Spleen (tissue), 11 donors: ENCODE data around the gene TTN. TPM values are rescaled to one million over a fixed set of nuclear protein-coding genes. Genes with fewer than 3 reads are reported as not detected.
A peak's percentile ranks its signal among the peaks of the same experiment; 100 is the strongest.

Experiments
- DNase-seq: peaks from one replicate; pipeline ENCODE4 v3.0.0-alpha.2; 2020
- H3K27ac ChIP-seq, 8 donors: fragments of 200-600 bp; sonication (generic) in 7 of 8; 1 replicate in 4 of 8; 2 replicates in 4 of 8; pipeline versions ENCODE4 v1.5.0 to v1.8.0; 2016 to 2021; ENCODE audit warnings: inconsistent platforms in 4 of 8, mild to moderate bottlenecking in 4 of 8, moderate library complexity in 1 of 8
- H3K27me3 ChIP-seq, 7 donors: fragments of 200-600 bp; sonication (generic) in 6 of 7; replicated peaks in 1 of 7; 1 replicate in 4 of 7; 2 replicates in 3 of 7; pipeline versions ENCODE4 v1.5.0 to v1.8.0; 2016 to 2021; ENCODE audit warnings: inconsistent platforms in 3 of 7, mild to moderate bottlenecking in 1 of 7
- H3K36me3 ChIP-seq, 6 donors: fragments of 200-600 bp; sonication (generic) in 5 of 6; 1 replicate in 4 of 6; 2 replicates in 2 of 6; pipeline versions ENCODE4 v1.5.0 to v1.8.0; 2016 to 2021; ENCODE audit warnings: inconsistent platforms in 2 of 6
- H3K4me1 ChIP-seq, 6 donors: fragments of 200-600 bp; sonication (generic) in 5 of 6; 1 replicate in 3 of 6; 2 replicates in 3 of 6; pipeline versions ENCODE4 v1.5.0 to v1.8.0; 2016 to 2021; ENCODE audit warnings: inconsistent platforms in 3 of 6
- H3K4me3 ChIP-seq, 8 donors: fragments of 200-600 bp; sonication (generic) in 7 of 8; 1 replicate in 4 of 8; 2 replicates in 4 of 8; pipeline versions ENCODE4 v1.5.0 to v1.8.0; 2016 to 2021; ENCODE audit warnings: inconsistent platforms in 4 of 8, mild to moderate bottlenecking in 4 of 8, moderate library complexity in 2 of 8
- H3K9me3 ChIP-seq, 8 donors: fragments of 200-600 bp; sonication (generic) in 7 of 8; 1 replicate in 4 of 8; 2 replicates in 4 of 8; pipeline versions ENCODE4 v1.5.0 to v1.8.0; 2016 to 2021; ENCODE audit warnings: inconsistent platforms in 4 of 8
- CTCF ChIP-seq, 11 experiments: fragments of 200-600 bp in 7 of 11; fragments of 450-650 bp in 4 of 11; sonication (generic) in 4 of 11; IDR thresholded peaks in 8 of 11; conservative IDR thresholded peaks in 3 of 11; 1 replicate in 7 of 11; 2 replicates in 4 of 11; pipeline versions ENCODE4 v1.4.0 to v1.8.0; 2016 to 2021; ENCODE audit warnings: antibody characterized with exemption in 11 of 11, inconsistent platforms in 4 of 11, mild to moderate bottlenecking in 1 of 11
- POLR2A ChIP-seq, 3 donors: fragments of 450-650 bp; IDR thresholded peaks; one replicate each; pipeline ENCODE4 v1.5.1; 2017; ENCODE audit warnings: antibody characterized with exemption in 3 of 3, mild to moderate bottlenecking in 1 of 3
- POLR2AphosphoS5 ChIP-seq, 3 donors: sonication (generic); formaldehyde crosslinking; IDR thresholded peaks; one replicate each; pipeline ENCODE4 v1.5.1; 2017; ENCODE audit warnings: antibody characterized with exemption in 3 of 3
- WGBS, 5 donors: extraction: QIAGEN DNeasy Blood & Tissue Kit in 3 of 5; methylation state at CpG; one replicate each; pipeline versions ENCODE4 v1.1.5 to v1.1.7; 2013 to 2018; 5-methylcytosine and 5-hydroxymethylcytosine counted together
- intact Hi-C: fragments of 100-400 bp; cut with DNase I; formaldehyde crosslinking; loops from one replicate; pipeline ENCODE4 v1.15.0; 2023; ENCODE audit warnings: low total_unique reads
- polyA plus RNA-seq, 3 donors: library from polyadenylated mRNA; stranded (reverse); fragments of 200-250 nt; gene quantifications; one replicate each; pipeline ENCODE4 v1.2.1, GENCODE V29; 2013
- total RNA-seq, 7 donors: library from RNA; depleted of rRNA in 3 of 7; stranded (reverse); fragments of >200 nt in 3 of 7; fragmentation: NEBNext Ultra II Directional in 4 of 7; extraction: Animal tissue kit (Norgen Biotek cat#: 25700) in 4 of 7; gene quantifications; one replicate each; pipeline versions ENCODE4 v1.1.0 to v1.2.1, GENCODE V29; 2016 to 2021
- donor health status: healthy with polysubstance abuse.
- donor health status: DM: no; HTN: no; CAD: no; lungs with moderate emphysema.
- donor health status: DM: no; HTN: no; CAD: no.
- donor health status: Bipolar disorder and iron deficiency.
- donor health status: healthy.
- donor health status: DM: no; HTN: no; CAD: no.
- donor health status: DM: yes; HTN: yes; CAD: no.

The TTN gene
- total and polyA plus RNA-seq, 10 donors, result 0.23 to 28.5 (median 19.6) TPM

- WGBS, 5 donors, result 90 to 96% (median 93%) methylated on average over 7 of the region's 7 CpGs
- TF ChIP-seq POLR2AphosphoS5 (IDR thresholded peaks at IDR 0.05) (no peak), POLR2A (IDR thresholded peaks at IDR 0.05) (no peak), CTCF (IDR thresholded peaks at IDR 0.05 in 8 of 11, conservative IDR thresholded peaks at IDR 0.05 in 3 of 11) (no peak)
- intact Hi-C loops, result no loop called here
- Histone ChIP-seq H3K9me3 (peaks cover 0 to 7% (median 0%) of the 10 kb centered on the region in 8 donors), H3K27ac (no peak overlapping the region), H3K4me3 (no peak overlapping the region), H3K27me3 (no peaks in the 10 kb centered on the region), H3K36me3 (peaks cover 0 to 19% (median 0%) of the 10 kb centered on the region in 6 donors), H3K4me1 (no peaks in the 10 kb centered on the region)
- DNase-seq, result no peak
These were observed 6.7 kb downstream of the TTN start for GRCh38 chr2:178800510-178800909.

- Histone ChIP-seq H3K4me3 (no peak overlapping the region), H3K36me3 (peaks cover 0 to 25% (median 0%) of the 10 kb centered on the region in 6 donors), H3K4me1 (no peaks in the 10 kb centered on the region), H3K9me3 (peaks cover 0 to 7% (median 0%) of the 10 kb centered on the region in 8 donors), H3K27me3 (no peaks in the 10 kb centered on the region), H3K27ac (no peak overlapping the region)
- intact Hi-C loops, result loop anchor here (5.0 to 10.0 kb wide), 2 partner anchors 113 to 335 kb away; no protein-coding TSS in a partner anchor
- DNase-seq, result peak; percentile 58
- WGBS, 5 donors, result 94 to 98% (median 96%) methylated on average over 19 of the region's 19 CpGs
- TF ChIP-seq POLR2A (IDR thresholded peaks at IDR 0.05), result no peak
- no peak for TF ChIP-seq CTCF (IDR thresholded peaks at IDR 0.05 in 8 of 11, conservative IDR thresholded peaks at IDR 0.05 in 3 of 11)
- TF ChIP-seq POLR2AphosphoS5 (IDR thresholded peaks at IDR 0.05), result no peak
These were observed 7.9 kb downstream of the TTN start for GRCh38 chr2:178799305-178799704.

- no peaks in the 10 kb centered on the region for H3K4me1 ChIP-seq
- WGBS, 5 donors, result 89 to 99% (median 91%) methylated on average over 2 of the region's 2 CpGs
- H3K36me3 ChIP-seq, result peaks cover 0 to 30% (median 0%) of the 10 kb centered on the region in 6 donors
- TF ChIP-seq POLR2A (IDR thresholded peaks at IDR 0.05) (no peak), CTCF (IDR thresholded peaks at IDR 0.05 in 8 of 11, conservative IDR thresholded peaks at IDR 0.05 in 3 of 11) (peak in 10 of 11 experiments; percentile 31 to 66 (median 50))
- peaks cover 0 to 7% (median 0%) of the 10 kb centered on the region in 8 donors for H3K9me3 ChIP-seq
- H3K4me3 ChIP-seq, result no peak overlapping the region
- no peaks in the 10 kb centered on the region for H3K27me3 ChIP-seq
- H3K27ac ChIP-seq, result no peak overlapping the region
- no peak for DNase-seq
- intact Hi-C loops, result loop anchor here (5.0 to 10.0 kb wide), 2 partner anchors 116 to 339 kb away; no protein-coding TSS in a partner anchor
These were observed 11.0 kb downstream of the TTN start for GRCh38 chr2:178796079-178796677.

- H3K9me3 ChIP-seq, result no peaks in the 10 kb centered on the region
- intact Hi-C loops, result no loop called here
- H3K27me3 ChIP-seq, result no peaks in the 10 kb centered on the region
- peaks cover 0 to 17% (median 0%) of the 10 kb centered on the region in 6 donors for H3K36me3 ChIP-seq
- H3K4me3 ChIP-seq, result no peak overlapping the region
- no peaks in the 10 kb centered on the region for H3K4me1 ChIP-seq
- H3K27ac ChIP-seq, result no peak overlapping the region
- TF ChIP-seq POLR2AphosphoS5 (IDR thresholded peaks at IDR 0.05) (no peak), CTCF (IDR thresholded peaks at IDR 0.05 in 8 of 11, conservative IDR thresholded peaks at IDR 0.05 in 3 of 11) (no peak), POLR2A (IDR thresholded peaks at IDR 0.05) (no peak)
- 87 to 97% (median 90%) methylated on average over 5 of the region's 5 CpGs for WGBS, 5 donors
- DNase-seq, result no peak
These were observed 19.3 kb downstream of the TTN start for GRCh38 chr2:178787934-178788333.
